Caco-2 (cell line): ENCODE measurements around the gene MLN. TPM values are rescaled to one million over a fixed set of nuclear protein-coding genes. Genes with fewer than 3 reads are reported as not detected.

ENCODE experiments used
- BruUV-seq: library from RNA; stranded (reverse); fragments of 400-500 nt; replicated peaks from 2 replicates; lab custom pipeline; 2021; lab: Mats Ljungman, UMichigan
- CTCF ChIA-PET: fragments of 300-600 bp; sonication (Branson Sonifier 250); formaldehyde crosslinking; loops from one replicate; lab custom pipeline; 2022; ENCODE audit warnings: antibody characterized with exemption; lab: Charles Lee
- POLR2A ChIA-PET: fragments of 300-600 bp; sonication (Branson Sonifier 250); formaldehyde crosslinking; loops from one replicate; lab custom pipeline; 2022; ENCODE audit warnings: antibody characterized with exemption; lab: Charles Lee
- DNase-seq, 2 experiments: peaks; one replicate each; pipeline versions ENCODE4 v3.0.0 to v3.0.0-alpha.2; 2020 to 2022
- H3K27me3 ChIP-seq: replicated peaks from 2 replicates; pipeline ENCODE4 v1.6.0; 2011; ENCODE audit warnings: low read length; ENCODE audit not compliant: control insufficient read depth, insufficient read depth
- H3K36me3 ChIP-seq: 2 replicates; pipeline ENCODE4 v1.5.1; 2011; ENCODE audit warnings: low read length; ENCODE audit not compliant: control insufficient read depth, insufficient read depth
- H3K4me1 ChIP-seq: fragments of 250-450 bp; sonication (Bioruptor Pico); 2 replicates; pipeline ENCODE4 v1.5.1; 2020; ENCODE audit warnings: mild to moderate bottlenecking
- H3K4me3 ChIP-seq: 2 replicates; pipeline ENCODE4 v1.5.1; 2011; ENCODE audit warnings: low read depth, mild to moderate bottlenecking, control low read depth, low read length
- H3K9me3 ChIP-seq: fragments of 250-450 bp; sonication (Bioruptor Pico); 2 replicates; pipeline ENCODE4 v1.5.1; 2020; ENCODE audit warnings: mild to moderate bottlenecking, moderate library complexity
- H3K27ac Mint-ChIP-seq: one replicate; pipeline ENCODE4 v1.8.0; 2022; ENCODE audit warnings: mixed read lengths; ENCODE audit not compliant: unreplicated experiment
- H3K27me3 Mint-ChIP-seq: one replicate; pipeline ENCODE4 v1.8.0; 2022; ENCODE audit warnings: mixed read lengths; ENCODE audit not compliant: insufficient read depth, unreplicated experiment
- H3K36me3 Mint-ChIP-seq: one replicate; pipeline ENCODE4 v1.8.0; 2022; ENCODE audit warnings: mild to moderate bottlenecking, mixed read lengths; ENCODE audit not compliant: insufficient read depth, unreplicated experiment
- H3K4me1 Mint-ChIP-seq: one replicate; pipeline ENCODE4 v1.8.0; 2022; ENCODE audit warnings: low read depth, mixed read lengths; ENCODE audit not compliant: unreplicated experiment
- H3K4me3 Mint-ChIP-seq: one replicate; pipeline ENCODE4 v1.8.0; 2022; ENCODE audit warnings: mild to moderate bottlenecking, moderate library complexity, mixed read lengths; ENCODE audit not compliant: unreplicated experiment
- H3K9me3 Mint-ChIP-seq: one replicate; pipeline ENCODE4 v1.8.0; 2022; ENCODE audit warnings: mixed read lengths; ENCODE audit not compliant: unreplicated experiment
- intact Hi-C: fragments of 100-400 bp; cut with micrococcal nuclease; formaldehyde crosslinking; loops from one replicate; pipeline ENCODE4 v1.10.0; 2022; ENCODE audit not compliant: unreplicated experiment
- total RNA-seq: library from RNA; stranded (reverse); gene quantifications from 2 replicates; pipeline ENCODE4 v1.2.3, GENCODE V29; 2022
- TF ChIP-seq, protein P1 (sequence below), 2 experiments: fragments of 200-600 bp in 1 of 2; IDR thresholded peaks; 1 replicate in 1 of 2; 2 replicates in 1 of 2; pipeline versions ENCODE4 v1.5.1 to v1.8.0; 2011 to 2022; ENCODE audit warnings: antibody characterized with exemption in 1 of 2, control low read depth in 1 of 2, inconsistent platforms in 1 of 2, low read depth in 1 of 2, low read length in 1 of 2, mild to moderate bottlenecking in 1 of 2, moderate library complexity in 1 of 2; ENCODE audit not compliant: insufficient read depth in 1 of 2, severe bottlenecking in 1 of 2, unreplicated experiment in 1 of 2

Gene MLN
- total RNA-seq, 1 experiment from 2014 or later = not detected

DNA sequence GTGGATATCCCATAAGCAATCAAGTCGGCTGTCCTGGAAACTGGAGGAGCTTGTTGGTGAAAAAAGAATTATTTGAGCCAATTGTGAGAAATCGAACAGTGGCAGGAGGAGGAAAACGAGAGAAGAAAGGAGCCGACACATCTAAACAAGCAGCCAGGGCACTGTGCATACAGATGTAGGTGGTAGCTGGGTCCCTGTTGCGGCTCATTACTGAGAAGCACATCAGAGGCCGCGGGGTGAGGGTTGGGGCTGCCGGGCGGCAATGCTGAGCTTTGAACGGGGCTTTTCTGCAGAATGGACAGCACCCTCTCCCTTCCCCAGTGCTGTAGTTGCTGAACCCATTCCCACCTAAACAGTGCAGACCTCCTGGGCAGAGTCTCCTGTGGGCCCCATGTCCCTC, 10.8 kb downstream of the MLN start:
- no TSS peak for BruUV-seq
- no peak overlapping the region for H3K4me3 Mint-ChIP-seq
- no peak overlapping the region for H3K27ac Mint-ChIP-seq
- H3K9me3 Mint-ChIP-seq = no peaks in the 10 kb centered on the region
- H3K36me3 Mint-ChIP-seq = no peaks in the 10 kb centered on the region
- TF ChIP-seq, protein P1, sequence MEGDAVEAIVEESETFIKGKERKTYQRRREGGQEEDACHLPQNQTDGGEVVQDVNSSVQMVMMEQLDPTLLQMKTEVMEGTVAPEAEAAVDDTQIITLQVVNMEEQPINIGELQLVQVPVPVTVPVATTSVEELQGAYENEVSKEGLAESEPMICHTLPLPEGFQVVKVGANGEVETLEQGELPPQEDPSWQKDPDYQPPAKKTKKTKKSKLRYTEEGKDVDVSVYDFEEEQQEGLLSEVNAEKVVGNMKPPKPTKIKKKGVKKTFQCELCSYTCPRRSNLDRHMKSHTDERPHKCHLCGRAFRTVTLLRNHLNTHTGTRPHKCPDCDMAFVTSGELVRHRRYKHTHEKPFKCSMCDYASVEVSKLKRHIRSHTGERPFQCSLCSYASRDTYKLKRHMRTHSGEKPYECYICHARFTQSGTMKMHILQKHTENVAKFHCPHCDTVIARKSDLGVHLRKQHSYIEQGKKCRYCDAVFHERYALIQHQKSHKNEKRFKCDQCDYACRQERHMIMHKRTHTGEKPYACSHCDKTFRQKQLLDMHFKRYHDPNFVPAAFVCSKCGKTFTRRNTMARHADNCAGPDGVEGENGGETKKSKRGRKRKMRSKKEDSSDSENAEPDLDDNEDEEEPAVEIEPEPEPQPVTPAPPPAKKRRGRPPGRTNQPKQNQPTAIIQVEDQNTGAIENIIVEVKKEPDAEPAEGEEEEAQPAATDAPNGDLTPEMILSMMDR (IDR thresholded peaks at IDR 0.05; ENCODE audit: insufficient read depth in 1 of 2, low read depth in 1 of 2, low read length in 1 of 2, severe bottlenecking in 1 of 2, unreplicated experiment in 1 of 2) = no peak
- Histone ChIP-seq H3K36me3 (no peaks in the 10 kb centered on the region), H3K4me1 (peaks cover 7% of the 10 kb centered on the region; the same call in 1 of the 2 replicates), H3K27me3 (no peaks in the 10 kb centered on the region), H3K9me3 (no peaks in the 10 kb centered on the region), H3K4me3 (no peak overlapping the region)
- ChIA-PET CTCF (interaction anchor here (0.6 kb wide), 1 partner anchor 329 kb away, joined by 3 read pairs; no protein-coding TSS in a partner anchor), POLR2A (no interaction called here)
- H3K4me1 Mint-ChIP-seq = no peaks in the 10 kb centered on the region
- intact Hi-C loops = no loop called here
- no peak for DNase-seq
- H3K27me3 Mint-ChIP-seq = peaks cover 11% of the 10 kb centered on the region

DNA sequence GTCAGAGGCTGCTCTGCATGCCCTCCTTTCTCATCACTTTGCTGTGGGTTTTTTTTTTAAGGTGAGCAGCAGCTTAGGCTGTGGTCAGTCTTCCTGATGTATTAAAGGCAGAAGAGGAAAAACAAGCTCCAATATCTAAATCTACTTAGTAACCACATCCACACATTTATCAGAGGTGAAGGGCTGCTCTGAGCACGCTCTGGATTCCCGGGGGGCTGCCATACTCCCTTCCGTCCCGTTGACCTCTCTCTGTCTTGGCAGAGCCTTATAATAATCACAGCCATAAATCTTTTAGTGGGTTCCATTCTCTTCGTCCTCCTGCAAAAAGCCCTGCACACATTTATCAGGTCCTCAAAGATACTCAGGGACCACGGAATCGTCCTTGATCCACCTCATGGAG, 12.2 kb downstream of the MLN start:
- ChIA-PET POLR2A (no interaction called here), CTCF (no interaction called here)
- DNase-seq = no peak
- Histone ChIP-seq H3K9me3 (no peaks in the 10 kb centered on the region), H3K36me3 (no peaks in the 10 kb centered on the region), H3K4me3 (no peak overlapping the region), H3K27me3 (no peaks in the 10 kb centered on the region), H3K4me1 (peaks cover 15% of the 10 kb centered on the region)
- intact Hi-C loops = no loop called here
- no TSS peak for BruUV-seq
- H3K4me3 Mint-ChIP-seq = no peak overlapping the region
- TF ChIP-seq, protein P1 (IDR thresholded peaks at IDR 0.05; ENCODE audit: insufficient read depth in 1 of 2, low read depth in 1 of 2, low read length in 1 of 2, severe bottlenecking in 1 of 2, unreplicated experiment in 1 of 2) = no peak
- no peaks in the 10 kb centered on the region for H3K9me3 Mint-ChIP-seq
- H3K27ac Mint-ChIP-seq = no peak overlapping the region
- H3K4me1 Mint-ChIP-seq = no peaks in the 10 kb centered on the region
- H3K27me3 Mint-ChIP-seq = peaks cover 4% of the 10 kb centered on the region
- H3K36me3 Mint-ChIP-seq = no peaks in the 10 kb centered on the region

- DNase-seq = no peak
- Mint-ChIP-seq H3K27me3 (peaks cover 4% of the 10 kb centered on the region), H3K9me3 (no peaks in the 10 kb centered on the region), H3K36me3 (no peaks in the 10 kb centered on the region), H3K27ac (no peak overlapping the region), H3K4me3 (no peak overlapping the region), H3K4me1 (no peaks in the 10 kb centered on the region)
- Histone ChIP-seq H3K9me3 (no peaks in the 10 kb centered on the region), H3K4me1 (peaks cover 15% of the 10 kb centered on the region), H3K27me3 (no peaks in the 10 kb centered on the region), H3K4me3 (no peak overlapping the region), H3K36me3 (no peaks in the 10 kb centered on the region)
- CTCF ChIA-PET = no interaction called here
- intact Hi-C loops = no loop called here
- TF ChIP-seq, protein P1 (IDR thresholded peaks at IDR 0.05; ENCODE audit: insufficient read depth in 1 of 2, low read depth in 1 of 2, low read length in 1 of 2, severe bottlenecking in 1 of 2, unreplicated experiment in 1 of 2) = no peak
- POLR2A ChIA-PET = no interaction called here
- BruUV-seq = no TSS peak
Measured at GRCh38 chr6:33790910-33791309, 12.9 kb downstream of the MLN start.
